HCT116 (cell line): ENCODE data around the gene TDRD12. TPM values are rescaled to one million over a fixed set of nuclear protein-coding genes. Genes with fewer than 3 reads are reported as not detected.
"Not testable (repeated sequence)": the region's sequence is repeated elsewhere in the genome, so short reads cannot be mapped to it uniquely, and the experiment has no call there.

ENCODE experiments used
- ATAC-seq: fragments of 200-7000 bp; cut with Tn5 transposase; 2 replicates; pipeline ENCODE4 v1.9.1; 2020; ENCODE audit warnings: mild to moderate bottlenecking, moderate library complexity
- BruUV-seq: library from RNA; stranded (reverse); fragments of 400-500 nt; replicated peaks from 2 replicates; lab custom pipeline; 2021; lab: Mats Ljungman, UMichigan
- CTCF ChIA-PET: fragments of 300-600 bp; sonication (Branson Sonifier 250); formaldehyde crosslinking; loops from one replicate; lab custom pipeline; 2021; ENCODE audit warnings: antibody characterized with exemption; lab: Charles Lee
- POLR2A ChIA-PET: fragments of 300-600, 350-600 bp; sonication (Branson Sonifier 250); formaldehyde crosslinking; loops from one replicate; lab custom pipeline; 2021; ENCODE audit warnings: antibody characterized with exemption; lab: Charles Lee
- RAD21 ChIA-PET, 2 experiments: fragments of 300-600 bp; sonication (Branson Sonifier 250); formaldehyde crosslinking; loops; one replicate each; lab custom pipeline; 2023; ENCODE audit warnings: low total read pairs in 2 of 2; ENCODE audit not compliant: uncharacterized antibody in 2 of 2, unreplicated experiment in 2 of 2, low non-redundant PET in 1 of 2; lab: Charles Lee
- DNase-seq: peaks from one replicate; pipeline ENCODE4 v3.0.0-alpha.2; 2010; ENCODE audit warnings: low read depth, low spot score
- H2AFZ ChIP-seq: fragments of 200-600 bp; shearing (Covaris generic), sonication (generic); 2 replicates; pipeline ENCODE4 v1.6.1; 2017; ENCODE audit warnings: low read depth, mixed run types, mixed read lengths, antibody characterized with exemption, low read length; ENCODE audit not compliant: poor library complexity, severe bottlenecking
- H3K27ac ChIP-seq: 2 replicates; pipeline ENCODE4 v1.5.1; 2012; ENCODE audit warnings: low read depth, low read length
- H3K27me3 ChIP-seq: fragments of 200-600 bp; sonication (generic); 2 replicates; pipeline ENCODE4 v1.6.1; 2016; ENCODE audit warnings: mixed run types, low read length, mixed read lengths; ENCODE audit not compliant: insufficient read depth
- H3K36me3 ChIP-seq, 2 experiments: fragments of 200-500 bp in 1 of 2; fragments of 200-600 bp in 1 of 2; sonication (Bioruptor generic) in 1 of 2; sonication (generic) in 1 of 2; 2 replicates each; pipeline versions ENCODE4 v1.5.1 to v1.6.1; 2014 to 2016; ENCODE audit warnings: low read length in 2 of 2, inconsistent platforms in 1 of 2, mixed read lengths in 1 of 2, mixed run types in 1 of 2; ENCODE audit not compliant: insufficient read depth in 2 of 2, control insufficient read depth in 1 of 2
- H3K4me1 ChIP-seq, 2 experiments: fragments of 200-600 bp in 1 of 2; sonication (generic) in 1 of 2; 2 replicates each; pipeline versions ENCODE4 v1.5.1 to v1.6.1; 2012 to 2017; ENCODE audit warnings: low read length in 2 of 2, inconsistent platforms in 1 of 2, mild to moderate bottlenecking in 1 of 2, mixed read lengths in 1 of 2, mixed run types in 1 of 2, moderate library complexity in 1 of 2; ENCODE audit not compliant: insufficient read depth in 2 of 2, control insufficient read depth in 1 of 2
- H3K4me2 ChIP-seq: fragments of 200-600 bp; sonication (generic); 2 replicates; pipeline ENCODE4 v1.6.1; 2017; ENCODE audit warnings: mixed run types, low read length, mixed read lengths
- H3K4me3 ChIP-seq, 2 experiments: fragments of 200-600 bp in 1 of 2; sonication (generic) in 1 of 2; replicated peaks in 1 of 2; 2 replicates each; pipeline ENCODE4 v1.5.1; 2011 to 2016; ENCODE audit warnings: low read length in 2 of 2, control low read depth in 1 of 2, low read depth in 1 of 2, mild to moderate bottlenecking in 1 of 2, mixed read lengths in 1 of 2, mixed run types in 1 of 2
- H3K79me2 ChIP-seq: fragments of 200-600 bp; sonication (generic); 2 replicates; pipeline ENCODE4 v1.6.1; 2017; ENCODE audit warnings: mild to moderate bottlenecking, mixed run types, low read length, moderate library complexity, mixed read lengths; ENCODE audit not compliant: insufficient read depth
- H3K9ac ChIP-seq: fragments of 200-600 bp; sonication (generic); 2 replicates; pipeline ENCODE4 v1.6.1; 2016; ENCODE audit warnings: low read length, mixed read lengths
- H3K9me2 ChIP-seq: fragments of 200-600 bp; sonication (generic), shearing (Covaris generic); 2 replicates; pipeline ENCODE4 v1.6.1; 2017; ENCODE audit warnings: mixed run types, mild to moderate bottlenecking, moderate library complexity; ENCODE audit not compliant: insufficient read depth
- H3K9me3 ChIP-seq, 2 experiments: fragments of 200-500 bp in 1 of 2; fragments of 200-600 bp in 1 of 2; sonication (Bioruptor generic) in 1 of 2; sonication (generic) in 1 of 2; 2 replicates each; pipeline ENCODE4 v1.6.1; 2014 to 2017; ENCODE audit warnings: low read length in 2 of 2, mixed read lengths in 2 of 2, inconsistent platforms in 1 of 2, low read depth in 1 of 2, mild to moderate bottlenecking in 1 of 2, mixed run types in 1 of 2, moderate library complexity in 1 of 2; ENCODE audit not compliant: control insufficient read depth in 1 of 2, insufficient read depth in 1 of 2
- H4K20me1 ChIP-seq: fragments of 200-600 bp; sonication (generic), shearing (Covaris generic); 2 replicates; pipeline ENCODE4 v1.6.1; 2017; ENCODE audit warnings: mixed run types, mild to moderate bottlenecking, moderate library complexity; ENCODE audit not compliant: insufficient read depth
- ATF3 ChIP-seq: IDR thresholded peaks from 2 replicates; pipeline ENCODE4 v1.6.1; 2012
- CBX3 ChIP-seq: IDR thresholded peaks from 2 replicates; pipeline ENCODE4 v1.6.1; 2012; ENCODE audit warnings: low read depth
- CEBPB ChIP-seq: IDR thresholded peaks from 2 replicates; pipeline ENCODE4 v1.6.1; 2012; ENCODE audit warnings: low read depth
- EGR1 ChIP-seq: IDR thresholded peaks from 2 replicates; pipeline ENCODE4 v1.6.1; 2012; ENCODE audit warnings: low read depth
- ELF1 ChIP-seq: IDR thresholded peaks from 2 replicates; pipeline ENCODE4 v1.6.1; 2012; ENCODE audit warnings: low read depth, borderline replicate concordance
- POLR2AphosphoS5 ChIP-seq: IDR thresholded peaks from 2 replicates; pipeline ENCODE4 v1.6.1; 2011; ENCODE audit warnings: mild to moderate bottlenecking, low read depth, low read length, moderate library complexity
- RAD21 ChIP-seq: IDR thresholded peaks from 2 replicates; pipeline ENCODE4 v1.6.1; 2012; ENCODE audit warnings: low read depth, mild to moderate bottlenecking
- SIN3A ChIP-seq: IDR thresholded peaks from 2 replicates; pipeline ENCODE4 v1.6.1; 2012; ENCODE audit warnings: low read depth
- SP1 ChIP-seq: IDR thresholded peaks from 2 replicates; pipeline ENCODE4 v1.6.1; 2012; ENCODE audit warnings: low read depth
- SRF ChIP-seq: IDR thresholded peaks from 2 replicates; pipeline ENCODE4 v1.6.1; 2012; ENCODE audit warnings: low read depth
- TCF7L2 ChIP-seq: IDR thresholded peaks from 2 replicates; pipeline ENCODE4 v1.7.0; 2011; ENCODE audit warnings: borderline replicate concordance, inconsistent platforms; ENCODE audit not compliant: insufficient read depth, insufficient read length; ENCODE audit errors: extremely low read depth
- ZNF274 ChIP-seq: fragments of 200-500 bp; sonication (Bioruptor generic); IDR thresholded peaks from 2 replicates; pipeline ENCODE4 v1.6.1; 2014; ENCODE audit warnings: mild to moderate bottlenecking, low read depth, low read length, inconsistent platforms
- intact Hi-C: fragments of 100-400 bp; cut with micrococcal nuclease; formaldehyde crosslinking; loops from 2 replicates; pipeline ENCODE4 v1.10.0; 2022
- total RNA-seq: library from RNA; stranded (reverse); gene quantifications from one replicate; pipeline ENCODE4 v1.2.1, GENCODE V29; 2021; ENCODE audit not compliant: unreplicated experiment
- TF ChIP-seq, protein P1 (sequence below), 3 experiments: fragments of 200-600 bp in 1 of 3; sonication (generic) in 1 of 3; IDR thresholded peaks in 2 of 3; conservative IDR thresholded peaks in 1 of 3; 2 replicates each; pipeline ENCODE4 v1.5.1; 2012 to 2017; ENCODE audit warnings: low read depth in 2 of 3, low read length in 2 of 3, antibody characterized with exemption in 1 of 3, borderline replicate concordance in 1 of 3, control low read depth in 1 of 3, mild to moderate bottlenecking in 1 of 3, mixed read lengths in 1 of 3, mixed run types in 1 of 3, moderate library complexity in 1 of 3; ENCODE audit not compliant: insufficient read depth in 1 of 3

TDRD12 gene
- total RNA-seq, 1 experiment from 2014 or later: 0.30 TPM

DNA sequence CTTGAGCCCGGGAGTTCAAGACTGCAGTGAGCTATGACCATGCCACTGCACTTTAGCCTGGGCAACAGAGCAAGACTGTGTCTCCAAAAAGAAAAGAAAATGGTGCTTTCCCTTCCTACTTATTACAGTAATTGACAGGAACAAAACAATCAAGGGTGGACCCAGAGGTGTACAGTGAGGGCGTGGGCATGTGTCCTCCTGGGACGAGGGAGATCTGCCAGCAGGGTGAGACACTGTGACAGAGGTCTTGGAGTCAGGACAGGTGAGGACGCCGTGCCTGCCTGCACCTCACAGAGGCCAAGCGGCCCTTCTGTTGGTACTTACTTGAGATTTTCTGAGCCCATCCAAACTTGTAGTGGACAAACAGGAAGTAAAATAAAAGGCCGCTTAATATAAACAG lies 113.3 kb downstream of the TDRD12 start:
- RAD21 ChIA-PET: not testable (repeated sequence)

GRCh38 chr19:32833388-32833787 lies 113.8 kb downstream of the TDRD12 start:
- DNase-seq, H3K27ac ChIP-seq, intact Hi-C loops, ATAC-seq, CTCF ChIA-PET, H3K9me2 ChIP-seq, POLR2A ChIA-PET, H3K4me2 ChIP-seq, BruUV-seq, H3K9me3 ChIP-seq, H4K20me1 ChIP-seq, H3K36me3 ChIP-seq, RAD21 ChIA-PET, H3K79me2 ChIP-seq, H3K4me1 ChIP-seq, H3K4me3 ChIP-seq, H3K9ac ChIP-seq, H3K27me3 ChIP-seq, H2AFZ ChIP-seq: not testable (repeated sequence)

More for the DNA sequence above, 113.3 kb downstream of the TDRD12 start:
- H3K36me3 ChIP-seq, H3K4me2 ChIP-seq, BruUV-seq, H3K4me3 ChIP-seq, POLR2A ChIA-PET, H3K79me2 ChIP-seq, H2AFZ ChIP-seq, H3K9ac ChIP-seq, H3K27ac ChIP-seq, H4K20me1 ChIP-seq, H3K9me3 ChIP-seq, intact Hi-C loops, H3K9me2 ChIP-seq, DNase-seq, H3K27me3 ChIP-seq, H3K4me1 ChIP-seq, CTCF ChIA-PET, ATAC-seq: not testable (repeated sequence)

DNA sequence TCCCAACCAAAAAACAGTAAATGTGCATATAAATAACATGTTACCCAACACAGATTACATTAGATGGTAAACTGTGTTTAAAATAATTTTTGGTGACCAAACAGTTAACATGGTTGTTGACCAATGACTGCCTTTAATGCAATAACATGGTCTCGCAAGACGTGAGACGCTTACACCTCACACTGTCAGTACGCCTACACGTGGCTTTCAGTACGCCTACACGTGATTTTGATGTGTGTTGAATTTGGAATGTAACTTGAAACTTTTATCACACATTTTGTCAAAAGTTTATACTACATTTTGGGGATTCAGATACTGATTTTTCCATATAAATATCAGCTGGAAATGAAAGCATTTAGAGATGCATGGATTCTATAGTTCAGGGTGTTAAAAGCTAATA lies 118.0 kb downstream of the TDRD12 start:
- no peak for ATAC-seq
- ChIA-PET CTCF (no interaction called here), RAD21 (no interaction called here), POLR2A (no interaction called here)
- no peak overlapping the region for H3K9ac ChIP-seq
- H3K4me3 ChIP-seq: no peak overlapping the region
- no peak overlapping the region for H2AFZ ChIP-seq
- no TSS peak for BruUV-seq
- H3K9me3 ChIP-seq: peaks cover 6 to 9% of the 10 kb centered on the region in 2 experiments; a peak in 2 of 4 replicates
- H3K4me1 ChIP-seq: 0 out of 4 replicates have a peak, but pooled peaks cover 0 to 2% of the 10 kb centered on the region in 2 experiments
- no peak overlapping the region for H3K27ac ChIP-seq
- no peak for DNase-seq
- intact Hi-C loops: no loop called here
- H3K79me2 ChIP-seq: no peaks in the 10 kb centered on the region
- no peaks in the 10 kb centered on the region for H3K36me3 ChIP-seq
- no peaks in the 10 kb centered on the region for H3K27me3 ChIP-seq
- H4K20me1 ChIP-seq: no peaks in the 10 kb centered on the region
- no peak overlapping the region for H3K4me2 ChIP-seq
- no peaks in the 10 kb centered on the region for H3K9me2 ChIP-seq
- no peak for TF ChIP-seq CEBPB
- no peak for TF ChIP-seq POLR2AphosphoS5
- no peak for TF ChIP-seq TCF7L2
- TF ChIP-seq SP1: no peak
- TF ChIP-seq ELF1: no peak
- TF ChIP-seq, protein P1, sequence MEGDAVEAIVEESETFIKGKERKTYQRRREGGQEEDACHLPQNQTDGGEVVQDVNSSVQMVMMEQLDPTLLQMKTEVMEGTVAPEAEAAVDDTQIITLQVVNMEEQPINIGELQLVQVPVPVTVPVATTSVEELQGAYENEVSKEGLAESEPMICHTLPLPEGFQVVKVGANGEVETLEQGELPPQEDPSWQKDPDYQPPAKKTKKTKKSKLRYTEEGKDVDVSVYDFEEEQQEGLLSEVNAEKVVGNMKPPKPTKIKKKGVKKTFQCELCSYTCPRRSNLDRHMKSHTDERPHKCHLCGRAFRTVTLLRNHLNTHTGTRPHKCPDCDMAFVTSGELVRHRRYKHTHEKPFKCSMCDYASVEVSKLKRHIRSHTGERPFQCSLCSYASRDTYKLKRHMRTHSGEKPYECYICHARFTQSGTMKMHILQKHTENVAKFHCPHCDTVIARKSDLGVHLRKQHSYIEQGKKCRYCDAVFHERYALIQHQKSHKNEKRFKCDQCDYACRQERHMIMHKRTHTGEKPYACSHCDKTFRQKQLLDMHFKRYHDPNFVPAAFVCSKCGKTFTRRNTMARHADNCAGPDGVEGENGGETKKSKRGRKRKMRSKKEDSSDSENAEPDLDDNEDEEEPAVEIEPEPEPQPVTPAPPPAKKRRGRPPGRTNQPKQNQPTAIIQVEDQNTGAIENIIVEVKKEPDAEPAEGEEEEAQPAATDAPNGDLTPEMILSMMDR (IDR thresholded peaks at IDR 0.05 in 2 of 3, conservative IDR thresholded peaks at IDR 0.05 in 1 of 3; ENCODE audit: borderline replicate concordance in 1 of 3, insufficient read depth in 1 of 3, low read depth in 2 of 3, low read length in 2 of 3): no peak
- TF ChIP-seq RAD21: no peak
- no peak for TF ChIP-seq ATF3
- TF ChIP-seq CBX3: no peak
- no peak for TF ChIP-seq EGR1
- TF ChIP-seq ZNF274: no peak
- TF ChIP-seq SIN3A: no peak
- TF ChIP-seq SRF: no peak
